ENCODE data around the gene DUS2.
A peak's percentile ranks its signal among the peaks of the same experiment; 100 is the strongest.

DNA sequence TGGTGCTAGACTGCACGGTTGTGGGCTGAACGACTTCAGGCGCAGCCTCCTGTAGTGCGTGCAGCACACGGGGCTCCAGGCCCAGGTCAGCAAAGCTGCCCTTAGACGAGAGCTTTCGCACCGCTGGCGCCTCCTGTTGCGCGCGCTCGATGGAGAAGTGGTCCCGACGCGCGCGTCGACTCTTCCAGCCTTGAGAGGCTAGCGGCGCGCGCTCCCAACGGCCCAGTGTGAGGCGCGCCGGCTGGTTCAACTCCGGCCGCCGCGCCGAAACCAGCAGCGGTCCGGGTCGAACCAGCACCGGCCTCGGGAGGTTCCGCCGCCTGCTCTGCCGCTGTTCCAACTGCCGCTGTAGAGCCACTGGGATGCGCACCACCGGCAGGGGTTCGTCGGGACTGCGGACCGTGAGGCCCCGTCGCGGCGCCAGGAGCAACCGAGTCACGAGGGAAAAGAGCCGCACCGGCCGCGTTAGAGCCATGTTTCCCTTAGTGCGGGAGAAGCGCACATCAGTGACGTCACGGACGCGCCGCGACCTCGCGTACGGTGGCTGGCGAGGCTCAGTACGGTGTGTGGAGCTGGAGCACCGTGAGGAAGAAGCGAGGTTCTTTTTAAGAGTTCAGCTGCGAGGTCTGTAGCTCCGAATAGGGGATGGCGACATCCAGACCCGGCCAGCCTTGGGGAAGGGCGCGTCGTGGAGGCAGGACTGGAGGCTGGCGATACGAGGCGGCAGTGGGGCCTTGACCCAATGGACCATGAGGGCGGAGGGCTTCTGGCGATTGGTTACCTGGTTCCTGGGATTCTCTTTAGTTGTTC is at the start of gene DUS2, which contains the start of gene DDX28:
- TF ChIP-seq, protein P1, sequence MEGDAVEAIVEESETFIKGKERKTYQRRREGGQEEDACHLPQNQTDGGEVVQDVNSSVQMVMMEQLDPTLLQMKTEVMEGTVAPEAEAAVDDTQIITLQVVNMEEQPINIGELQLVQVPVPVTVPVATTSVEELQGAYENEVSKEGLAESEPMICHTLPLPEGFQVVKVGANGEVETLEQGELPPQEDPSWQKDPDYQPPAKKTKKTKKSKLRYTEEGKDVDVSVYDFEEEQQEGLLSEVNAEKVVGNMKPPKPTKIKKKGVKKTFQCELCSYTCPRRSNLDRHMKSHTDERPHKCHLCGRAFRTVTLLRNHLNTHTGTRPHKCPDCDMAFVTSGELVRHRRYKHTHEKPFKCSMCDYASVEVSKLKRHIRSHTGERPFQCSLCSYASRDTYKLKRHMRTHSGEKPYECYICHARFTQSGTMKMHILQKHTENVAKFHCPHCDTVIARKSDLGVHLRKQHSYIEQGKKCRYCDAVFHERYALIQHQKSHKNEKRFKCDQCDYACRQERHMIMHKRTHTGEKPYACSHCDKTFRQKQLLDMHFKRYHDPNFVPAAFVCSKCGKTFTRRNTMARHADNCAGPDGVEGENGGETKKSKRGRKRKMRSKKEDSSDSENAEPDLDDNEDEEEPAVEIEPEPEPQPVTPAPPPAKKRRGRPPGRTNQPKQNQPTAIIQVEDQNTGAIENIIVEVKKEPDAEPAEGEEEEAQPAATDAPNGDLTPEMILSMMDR (IDR thresholded peaks at IDR 0.05): peak in 1 of 3 donors; percentile 37
- TF ChIP-seq POLR2A (IDR thresholded peaks at IDR 0.05) (peak; percentile 70), EP300 (IDR thresholded peaks at IDR 0.05) (no peak)

Measured in ovary (tissue), 3 donors.